ENCODE results near the gene NSUN4.
"Not testable (repeated sequence)": the region's sequence is repeated elsewhere in the genome, so short reads cannot be mapped to it uniquely, and the experiment has no call there.

The NSUN4 gene

GRCh38 chr1:46367701-46368100, 27.1 kb downstream of the NSUN4 start:
- DNase-seq (ENCODE audit: low spot score), result not testable (repeated sequence)

- no peak for DNase-seq (ENCODE audit: low spot score)
These were observed 28.2 kb downstream of the NSUN4 start for GRCh38 chr1:46368791-46369190.

DNA sequence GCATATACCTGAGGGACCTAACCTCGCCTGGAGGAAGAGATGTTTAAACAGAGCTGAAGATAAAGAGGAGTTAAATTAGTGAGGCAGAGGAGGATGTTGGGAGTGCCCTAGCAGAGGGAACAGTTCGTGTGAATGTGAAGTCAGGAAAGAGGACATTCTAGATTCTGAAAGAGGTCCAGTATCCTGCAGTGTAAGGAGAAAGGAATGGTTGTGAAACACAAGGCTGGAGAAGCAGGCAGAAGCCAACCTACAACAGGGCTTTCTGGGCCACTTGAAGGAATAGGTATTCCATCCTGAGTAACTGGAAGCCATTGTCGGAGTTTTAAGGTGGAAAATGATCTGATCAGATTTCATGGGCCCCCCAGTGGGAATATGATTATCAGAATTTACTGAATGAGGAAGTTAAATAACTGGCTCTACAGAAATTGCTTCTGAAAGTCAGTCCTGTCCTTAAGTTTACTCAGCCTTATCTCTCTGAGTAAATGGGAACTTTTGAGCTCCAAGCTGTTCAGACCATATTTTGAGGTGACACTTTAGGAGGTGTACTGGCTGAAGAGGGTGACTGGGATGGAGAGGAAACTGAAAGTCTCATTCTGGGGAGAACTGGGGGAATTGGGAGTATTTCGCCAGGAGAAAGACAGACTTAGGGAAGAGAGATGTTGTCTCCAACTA, 29.1 kb downstream of the NSUN4 start:
- DNase-seq (ENCODE audit: low spot score), result no peak

DNA sequence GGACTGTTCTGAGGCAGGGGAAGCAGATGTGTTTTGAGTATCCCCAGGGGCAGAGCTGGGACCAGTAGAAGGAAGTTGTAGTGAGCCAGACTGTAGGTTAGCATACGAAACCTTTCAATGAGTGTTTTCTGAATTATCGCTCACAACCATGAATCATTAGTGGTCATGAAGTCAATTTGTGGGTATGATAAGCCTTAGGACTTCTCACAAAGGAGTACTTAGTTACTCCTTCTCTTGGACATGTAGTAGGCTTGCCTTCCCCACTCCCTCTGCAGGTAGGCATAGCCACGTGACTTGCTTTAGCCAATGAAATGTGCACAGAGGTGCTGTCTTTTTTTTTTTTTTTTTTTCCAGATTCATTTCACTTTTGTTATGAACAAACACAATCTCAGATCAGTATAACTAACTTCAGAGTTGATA, 29.6 kb downstream of the NSUN4 start:
- DNase-seq (ENCODE audit: low spot score), result no peak

DNA sequence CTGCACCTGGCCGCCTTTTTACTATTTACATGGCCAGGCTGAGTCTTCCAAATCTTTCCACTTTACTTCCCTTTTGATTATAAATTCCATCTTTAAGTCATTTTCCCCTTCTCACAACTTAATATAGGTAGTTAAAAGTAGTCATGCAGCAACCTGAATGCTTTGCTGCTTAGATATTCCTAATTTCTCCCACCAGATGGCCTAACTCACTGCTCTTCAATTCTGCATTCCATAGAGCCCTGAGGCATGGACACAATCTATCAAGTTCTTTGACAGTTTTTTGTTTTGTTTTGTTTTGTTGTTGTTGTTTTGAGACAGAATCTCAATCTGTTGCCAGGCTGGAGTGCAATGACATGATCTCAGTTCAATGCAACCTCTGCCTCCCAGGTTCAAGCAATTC, 31.8 kb downstream of the NSUN4 start:
- no peak for DNase-seq (ENCODE audit: low spot score)

GRCh38 chr1:46379996-46380395, 39.4 kb downstream of the NSUN4 start:
- no peak for DNase-seq (ENCODE audit: low spot score)

DNA sequence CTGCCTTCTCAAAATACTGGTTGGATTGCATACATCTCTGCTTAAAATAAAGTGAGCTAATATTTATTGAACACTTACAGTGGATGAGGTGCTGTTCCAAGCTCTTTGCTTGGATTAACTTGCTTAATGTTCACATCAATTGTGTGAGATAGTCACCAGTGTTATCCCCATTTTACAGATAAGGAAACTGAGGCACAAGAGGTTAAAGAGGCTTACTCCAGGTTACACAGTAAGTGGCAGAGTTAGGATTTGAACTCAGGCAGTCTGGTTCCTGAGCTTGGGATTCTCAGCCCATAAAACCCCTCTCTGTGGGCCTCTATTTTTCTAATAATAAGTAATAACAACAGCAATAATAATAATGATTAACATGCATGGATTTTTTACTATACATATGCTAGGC, 39.9 kb downstream of the NSUN4 start:
- no peak for DNase-seq (ENCODE audit: low spot score)

DNA sequence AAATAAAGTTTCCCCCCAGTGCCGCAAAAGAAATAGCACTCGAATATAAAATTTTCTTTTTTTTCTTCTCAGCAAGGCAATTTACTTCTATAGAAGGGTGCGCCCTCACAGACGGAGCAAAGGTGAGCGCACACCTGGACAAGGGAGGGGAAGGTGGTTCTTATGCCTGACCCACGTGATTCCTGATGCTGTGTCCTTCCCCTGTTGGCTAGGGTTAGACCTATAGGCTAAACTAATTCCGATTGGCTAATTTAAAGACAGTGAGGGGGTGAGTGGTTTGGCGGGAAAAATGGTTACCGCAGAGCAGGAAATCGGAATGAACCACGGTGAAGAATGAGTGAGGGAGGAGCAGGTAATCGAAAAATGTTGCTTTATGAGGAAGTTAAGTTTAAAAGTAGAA, 52.9 kb downstream of the NSUN4 start:
- DNase-seq (ENCODE audit: low spot score), result peak; percentile 16

GRCh38 chr1:46394108-46394871, 53.7 kb downstream of the NSUN4 start, which contains the start of gene FAAH:
Gene FAAH (plus strand): TSS chr1:46394317. CDS start chr1:46394349, 32 bp downstream.
- peak; percentile 81 for DNase-seq (ENCODE audit: low spot score)

DNA sequence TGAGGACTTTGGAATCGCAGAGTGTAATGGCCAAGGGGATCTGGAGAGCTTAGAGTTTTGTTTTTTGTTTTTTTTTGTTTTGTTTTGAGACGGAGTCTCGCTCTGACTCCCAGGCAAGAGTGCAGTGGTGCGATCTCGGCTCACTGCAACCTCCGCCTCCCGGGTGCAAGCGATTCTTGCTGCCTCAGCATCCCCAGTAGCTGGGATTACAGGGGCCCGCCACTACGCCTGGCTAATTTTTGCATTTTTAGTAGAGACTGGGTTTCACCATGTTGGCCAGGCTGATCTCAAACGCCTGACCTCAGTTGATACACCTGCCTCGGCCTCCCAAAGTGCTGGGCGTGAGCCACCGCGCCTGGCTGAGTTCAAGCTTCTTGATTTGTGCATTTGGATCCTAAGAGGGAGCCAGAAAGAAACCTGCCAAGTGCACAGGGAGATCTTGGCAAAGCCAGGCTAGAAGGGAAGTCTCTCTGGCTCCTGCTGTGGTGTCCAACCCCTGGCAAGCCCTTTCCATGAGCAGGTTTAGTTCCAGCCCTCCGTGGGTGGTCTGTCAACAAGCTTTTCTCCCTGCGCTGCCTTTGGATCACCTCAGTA, 54.4 kb downstream of the NSUN4 start:
- peak; percentile 31 for DNase-seq (ENCODE audit: low spot score)

DNA sequence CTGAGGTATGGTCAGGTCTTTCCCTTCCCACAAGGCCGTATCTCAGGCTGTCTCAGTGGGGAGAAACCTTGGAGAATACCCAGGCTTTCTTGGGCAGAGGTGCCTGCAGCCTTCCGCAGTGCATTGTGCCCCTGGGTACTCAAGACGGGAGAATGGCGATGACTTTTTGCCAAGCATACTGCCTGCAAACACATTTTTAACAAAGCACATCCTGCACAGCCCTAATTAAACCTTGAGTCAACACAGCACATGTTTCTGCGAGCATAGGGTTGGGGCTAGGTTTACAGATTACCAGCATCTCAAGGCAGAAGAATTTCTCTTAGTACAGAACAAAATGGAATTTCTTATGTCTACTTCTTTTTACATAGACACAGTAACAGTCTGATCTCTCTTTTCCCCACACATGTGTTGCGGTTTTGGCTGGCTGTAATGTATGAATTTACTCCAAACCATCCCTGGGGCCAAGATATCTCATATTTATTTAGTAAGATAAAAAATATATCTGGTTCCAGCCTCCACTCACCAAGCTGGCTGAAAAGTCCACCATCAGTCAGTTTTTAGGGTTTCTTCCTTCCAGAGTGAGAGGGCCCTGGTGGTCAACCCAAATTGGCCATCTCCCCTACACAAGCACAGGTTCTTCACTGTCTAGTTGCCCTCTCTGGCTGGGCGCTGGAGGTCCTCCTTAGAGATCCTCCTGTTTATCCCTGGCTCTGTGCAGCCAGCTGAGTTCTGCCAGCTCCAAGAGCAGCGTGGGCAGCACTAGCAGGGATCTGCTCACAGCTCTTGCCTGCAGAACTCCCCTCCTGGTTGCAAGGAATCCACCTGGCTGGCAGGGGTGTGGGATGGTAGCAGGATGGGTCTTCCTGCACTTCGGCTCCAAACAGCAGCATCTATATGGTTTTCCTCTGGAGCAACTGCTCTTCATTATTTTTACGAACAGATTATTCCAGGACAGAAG, 56.1 kb downstream of the NSUN4 start:
- DNase-seq (ENCODE audit: low spot score), result no peak

- DNase-seq (ENCODE audit: low spot score), result no peak
These were observed 58.7 kb downstream of the NSUN4 start for GRCh38 chr1:46399307-46399706.

GRCh38 chr1:46400421-46400820, 59.8 kb downstream of the NSUN4 start:
- no peak for DNase-seq (ENCODE audit: low spot score)

DNA sequence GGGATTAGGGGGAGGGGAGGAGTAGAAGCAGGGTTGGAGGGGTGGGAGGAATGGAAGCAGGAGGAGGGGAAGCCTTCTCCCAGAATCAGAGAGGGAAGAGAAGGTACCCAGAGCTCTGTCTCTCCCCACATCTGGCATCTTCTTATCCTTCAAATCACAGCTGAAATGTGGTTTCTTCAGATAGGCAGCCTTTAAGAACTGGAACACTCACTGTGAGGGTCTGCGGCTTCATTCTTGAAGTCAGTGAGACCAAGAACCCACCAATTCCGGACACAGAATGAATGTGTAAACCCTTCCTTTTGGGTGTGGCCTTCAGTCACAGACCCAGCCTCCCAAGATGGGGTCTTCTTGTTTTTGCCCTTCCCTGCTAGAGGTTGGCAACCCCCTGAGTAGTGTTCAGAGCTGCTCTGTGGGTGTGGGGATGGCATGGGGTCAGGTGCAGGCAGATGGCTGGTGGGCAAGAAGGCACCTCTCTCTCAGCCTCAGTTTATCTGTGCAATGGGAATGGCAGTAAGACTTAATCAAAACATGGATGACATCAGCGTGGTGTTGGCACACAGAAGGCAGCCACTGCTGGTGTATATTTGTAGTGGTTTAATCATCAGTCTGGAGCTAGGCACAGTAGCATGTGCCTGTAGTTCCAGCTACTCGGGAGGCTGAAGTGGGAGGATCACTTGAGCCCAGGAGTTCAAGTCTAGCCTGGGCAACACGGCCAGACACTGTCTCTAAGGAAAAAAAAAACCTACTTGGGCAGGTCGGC, 60.7 kb downstream of the NSUN4 start:
- DNase-seq (ENCODE audit: low spot score), result no peak

GRCh38 chr1:46401964-46402626, 61.5 kb downstream of the NSUN4 start:
- peak; percentile 97 for DNase-seq (ENCODE audit: low spot score)

GRCh38 chr1:46403916-46404315, 63.3 kb downstream of the NSUN4 start:
- DNase-seq (ENCODE audit: low spot score), result no peak

GRCh38 chr1:46404482-46405196, 64.0 kb downstream of the NSUN4 start:
- DNase-seq (ENCODE audit: low spot score), result no peak

DNA sequence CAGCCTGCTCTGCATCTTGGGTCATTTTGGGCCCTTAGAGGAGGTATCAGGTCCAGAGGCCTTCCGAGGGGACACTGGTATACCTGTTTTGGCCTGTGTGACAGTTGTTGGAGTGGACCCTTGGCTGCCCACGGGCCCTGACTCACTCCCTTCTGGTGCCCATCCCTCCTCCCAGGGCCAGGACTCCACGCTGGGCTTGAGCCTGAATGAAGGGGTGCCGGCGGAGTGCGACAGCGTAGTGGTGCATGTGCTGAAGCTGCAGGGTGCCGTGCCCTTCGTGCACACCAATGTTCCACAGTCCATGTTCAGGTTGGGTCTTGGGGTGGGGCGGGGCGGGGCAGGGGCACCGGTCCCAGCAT, 64.6 kb downstream of the NSUN4 start:
- no peak for DNase-seq (ENCODE audit: low spot score)

- DNase-seq (ENCODE audit: low spot score), result no peak
These were observed 65.1 kb downstream of the NSUN4 start for GRCh38 chr1:46405724-46406123.

Measured in Ammon's horn (tissue), 1 donor.